ENCODE data around the gene SNX17. TPM values are rescaled to one million over a fixed set of nuclear protein-coding genes. Genes with fewer than 3 reads are reported as not detected.
"Not testable (repeated sequence)": the region's sequence is repeated elsewhere in the genome, so short reads cannot be mapped to it uniquely, and the experiment has no call there.

Gene SNX17
- total RNA-seq, 1 donor from 2014 or later: 107 TPM

GRCh38 chr2:27350106-27350693 lies 20.2 kb upstream of the SNX17 start:
- Histone ChIP-seq H3K27me3 (ENCODE audit: low read depth) (no peaks in the 10 kb centered on the region), H3K36me3 (peaks cover 19% of the 10 kb centered on the region), H3K4me3 (no peak overlapping the region), H3K4me1 (peaks cover 29% of the 10 kb centered on the region), H3K27ac (no peak overlapping the region), H3K9me3 (no peaks in the 10 kb centered on the region)
- DNase-seq: no peak
- ATAC-seq: no peak
- no peak for TF ChIP-seq CTCF (IDR thresholded peaks at IDR 0.05)
- intact Hi-C loops (cut with DNase I): no loop called here

- Histone ChIP-seq H3K4me3 (no peak overlapping the region), H3K27ac (no peak overlapping the region), H3K9me3 (no peaks in the 10 kb centered on the region), H3K36me3 (peaks cover 19% of the 10 kb centered on the region), H3K4me1 (peaks cover 36% of the 10 kb centered on the region), H3K27me3 (ENCODE audit: low read depth) (no peaks in the 10 kb centered on the region)
- intact Hi-C loops (cut with DNase I): no loop called here
- DNase-seq: no peak
- TF ChIP-seq CTCF (IDR thresholded peaks at IDR 0.05): no peak
- no peak for ATAC-seq
Measured at GRCh38 chr2:27351802-27352598, 18.4 kb upstream of the SNX17 start.

GRCh38 chr2:27353386-27353761 lies 17.0 kb upstream of the SNX17 start:
- DNase-seq: not testable (repeated sequence)

GRCh38 chr2:27353762-27354596 lies 16.4 kb upstream of the SNX17 start:
- Histone ChIP-seq H3K9me3 (no peaks in the 10 kb centered on the region), H3K27me3 (ENCODE audit: low read depth) (no peaks in the 10 kb centered on the region), H3K27ac (no peak overlapping the region), H3K4me3 (no peak overlapping the region), H3K4me1 (peaks cover 43% of the 10 kb centered on the region), H3K36me3 (peaks cover 11% of the 10 kb centered on the region)
- no peak for DNase-seq
- TF ChIP-seq CTCF (IDR thresholded peaks at IDR 0.05): no peak
- ATAC-seq: no peak
- intact Hi-C loops (cut with DNase I): no loop called here

More at GRCh38 chr2:27353386-27353761, 17.0 kb upstream of the SNX17 start:
- H3K27me3 ChIP-seq (ENCODE audit: low read depth); H3K9me3 ChIP-seq; intact Hi-C loops (cut with DNase I); ATAC-seq; H3K27ac ChIP-seq; H3K4me3 ChIP-seq: not testable (repeated sequence)
- Histone ChIP-seq H3K36me3 (peaks cover 11% of the 10 kb centered on the region), H3K4me1 (peaks cover 42% of the 10 kb centered on the region)

- no peak for ATAC-seq
- Histone ChIP-seq H3K27me3 (ENCODE audit: low read depth) (no peaks in the 10 kb centered on the region), H3K36me3 (peaks cover 11% of the 10 kb centered on the region), H3K4me1 (peaks cover 43% of the 10 kb centered on the region), H3K4me3 (no peak overlapping the region), H3K9me3 (no peaks in the 10 kb centered on the region), H3K27ac (no peak overlapping the region)
- no peak for TF ChIP-seq CTCF (IDR thresholded peaks at IDR 0.05)
- no peak for DNase-seq
- intact Hi-C loops (cut with DNase I): no loop called here
Measured at GRCh38 chr2:27354597-27354927, 15.9 kb upstream of the SNX17 start.
